ENCODE measurements around the gene ELAVL3. TPM values are rescaled to one million over a fixed set of nuclear protein-coding genes. Genes with fewer than 3 reads are reported as not detected.

Gene ELAVL3
- total and polyA plus RNA-seq, 2 donors (not counting 3 experiments of a cell fraction or from before 2014, with no cell fraction given), result not detected

GRCh38 chr19:11479898-11480714 is 740 bp downstream of the ELAVL3 start:
- dilution Hi-C loops (cut with MboI; ENCODE audit: extremely low pct_ligation_motif_present, low sequenced_read_pairs), result no loop called here
- no peak overlapping the region for H3K9ac ChIP-seq (replicated peaks; ENCODE audit: extremely low read depth, insufficient read depth, low read length)
- DNase-seq (ENCODE audit: low read depth, low spot score) (no peak), FAIRE-seq (no peak)
- peaks cover 13 to 25% of the 10 kb centered on the region in 2 experiments for H3K27me3 ChIP-seq (ENCODE audit: control insufficient read depth in 2 of 2, insufficient read depth in 2 of 2, low read length in 2 of 2)
- TF ChIP-seq POLR2A (IDR thresholded peaks at IDR 0.05; ENCODE audit: low read depth, low read length) (no peak), POLR2AphosphoS5 (IDR thresholded peaks at IDR 0.05; ENCODE audit: insufficient read depth, low read depth, low read length) (no peak), FOS (IDR thresholded peaks at IDR 0.05; ENCODE audit: borderline replicate concordance, insufficient read depth, low read length) (no peak), MAX (IDR thresholded peaks at IDR 0.05; ENCODE audit: insufficient read depth, insufficient read length) (no peak), CTCF (IDR thresholded peaks at IDR 0.05; ENCODE audit: extremely low read depth in 1 of 2, insufficient read depth in 1 of 2, low read depth in 1 of 2, low read length in 2 of 2) (no peak), EZH2 (IDR thresholded peaks at IDR 0.05; ENCODE audit: borderline replicate concordance, low read depth, low read length, severe bottlenecking) (peak; percentile 30), GATA2 (IDR thresholded peaks at IDR 0.05; ENCODE audit: insufficient read depth, insufficient read length, low read depth, low read length) (no peak), JUN (IDR thresholded peaks at IDR 0.05; ENCODE audit: borderline replicate concordance, insufficient read depth, insufficient read length, low read depth) (no peak)
- no TSS peak for BruUV-seq (replicated peaks)
- no peak overlapping the region for H2AFZ ChIP-seq (ENCODE audit: low read depth, low read length)
- peaks cover 3% of the 10 kb centered on the region for H3K4me1 ChIP-seq (ENCODE audit: control insufficient read depth, extremely low read depth, insufficient read depth, low read length)
- POLR2A ChIA-PET, result no interaction called here
- H3K4me3 ChIP-seq (replicated peaks in 1 of 3; ENCODE audit: insufficient read depth in 1 of 3, low read depth in 1 of 3, low read length in 3 of 3), result no peak overlapping the region
- H3K9me1 ChIP-seq (replicated peaks; ENCODE audit: control insufficient read depth, extremely low read depth, insufficient read depth, low read length), result no peaks in the 10 kb centered on the region
- H4K20me1 ChIP-seq (replicated peaks; ENCODE audit: control insufficient read depth, extremely low read depth, insufficient read depth, low read length), result no peaks in the 10 kb centered on the region
- no peaks in the 10 kb centered on the region for H3K36me3 ChIP-seq (ENCODE audit: control insufficient read depth in 2 of 2, extremely low read depth in 1 of 2, insufficient read depth in 2 of 2, low read length in 2 of 2)
- no peaks in the 10 kb centered on the region for H3K79me2 ChIP-seq (ENCODE audit: control insufficient read depth, insufficient read depth, low read length)
- H3K9me3 ChIP-seq (replicated peaks; ENCODE audit: control insufficient read depth, insufficient read depth, low read length), result no peaks in the 10 kb centered on the region
- intact Hi-C loops (cut with micrococcal nuclease), result no loop called here
- CTCF ChIA-PET, result interaction anchor here (1.0 kb wide), 1 partner anchor 186 kb away, joined by 3 read pairs; no protein-coding TSS in a partner anchor
- no peak overlapping the region for H3K4me2 ChIP-seq (ENCODE audit: insufficient read depth, low read length)
- no peak overlapping the region for H3K27ac ChIP-seq (ENCODE audit: insufficient read depth, low read depth, low read length)

Measured in endothelial cell of umbilical vein (primary cell).